Choroid plexus epithelial cell (primary cell): ENCODE data around the gene TBCEL.
A peak's percentile ranks its signal among the peaks of the same experiment; 100 is the strongest.

Experiments
- DNase-seq: peaks from one replicate; pipeline ENCODE4 v3.0.0-alpha.2; 2010; ENCODE audit warnings: low read depth
- H3K4me3 ChIP-seq: 2 replicates; pipeline ENCODE4 v1.5.1; 2011; ENCODE audit warnings: low read depth, mild to moderate bottlenecking, control low read depth, low read length, moderate library complexity
- TF ChIP-seq, protein P1 (sequence below): conservative IDR thresholded peaks from 2 replicates; pipeline ENCODE4 v1.5.1; 2011; ENCODE audit warnings: low read depth, mild to moderate bottlenecking, control low read depth, inconsistent platforms, low read length, moderate library complexity

The TBCEL gene

DNA sequence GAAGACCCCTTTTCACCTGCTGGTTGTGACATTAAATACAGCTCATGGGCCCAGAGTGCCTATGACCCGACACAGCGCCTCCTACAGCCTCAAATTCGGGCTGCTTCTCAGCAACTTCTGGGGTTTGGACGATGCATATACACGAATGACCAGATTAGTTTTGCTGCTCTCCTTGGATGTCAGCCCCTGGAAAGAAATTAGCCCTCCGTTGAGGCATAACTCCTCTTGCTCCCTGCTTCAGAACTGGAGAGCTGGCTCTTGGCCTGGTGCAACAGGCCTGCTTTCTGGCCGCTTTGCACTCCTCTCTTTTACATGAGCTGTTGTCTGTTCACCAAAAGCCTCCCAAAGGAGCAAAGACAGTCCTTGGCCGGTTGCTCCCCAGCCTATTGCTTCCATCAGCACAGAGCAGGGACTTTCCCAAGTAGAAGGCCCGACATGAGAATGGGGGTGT lies 80.4 kb downstream of the TBCEL start:
- TF ChIP-seq, protein P1, sequence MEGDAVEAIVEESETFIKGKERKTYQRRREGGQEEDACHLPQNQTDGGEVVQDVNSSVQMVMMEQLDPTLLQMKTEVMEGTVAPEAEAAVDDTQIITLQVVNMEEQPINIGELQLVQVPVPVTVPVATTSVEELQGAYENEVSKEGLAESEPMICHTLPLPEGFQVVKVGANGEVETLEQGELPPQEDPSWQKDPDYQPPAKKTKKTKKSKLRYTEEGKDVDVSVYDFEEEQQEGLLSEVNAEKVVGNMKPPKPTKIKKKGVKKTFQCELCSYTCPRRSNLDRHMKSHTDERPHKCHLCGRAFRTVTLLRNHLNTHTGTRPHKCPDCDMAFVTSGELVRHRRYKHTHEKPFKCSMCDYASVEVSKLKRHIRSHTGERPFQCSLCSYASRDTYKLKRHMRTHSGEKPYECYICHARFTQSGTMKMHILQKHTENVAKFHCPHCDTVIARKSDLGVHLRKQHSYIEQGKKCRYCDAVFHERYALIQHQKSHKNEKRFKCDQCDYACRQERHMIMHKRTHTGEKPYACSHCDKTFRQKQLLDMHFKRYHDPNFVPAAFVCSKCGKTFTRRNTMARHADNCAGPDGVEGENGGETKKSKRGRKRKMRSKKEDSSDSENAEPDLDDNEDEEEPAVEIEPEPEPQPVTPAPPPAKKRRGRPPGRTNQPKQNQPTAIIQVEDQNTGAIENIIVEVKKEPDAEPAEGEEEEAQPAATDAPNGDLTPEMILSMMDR, result peak; percentile 18
- DNase-seq, result no peak
- H3K4me3 ChIP-seq, result no peak overlapping the region

DNA sequence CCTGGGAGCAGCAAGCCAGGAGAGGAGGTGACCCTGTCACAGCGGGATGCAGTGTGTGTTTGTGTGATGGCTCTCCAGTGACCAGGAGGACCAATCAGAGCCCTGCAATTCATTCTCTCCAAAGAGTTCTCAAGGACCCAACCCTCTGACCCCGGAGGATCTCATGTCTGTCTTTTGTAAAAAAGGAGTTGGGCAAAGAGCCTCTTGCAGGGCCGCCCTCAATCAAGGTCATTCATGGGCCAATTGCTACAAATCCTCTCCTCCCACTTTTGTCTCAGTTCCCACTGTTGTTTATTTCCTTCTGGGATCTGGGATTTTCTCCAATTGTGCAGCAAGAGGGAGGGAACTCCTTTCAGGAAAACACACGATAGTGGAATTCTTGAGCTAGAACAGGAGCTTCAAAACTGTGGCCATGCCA lies 81.2 kb downstream of the TBCEL start:
- H3K4me3 ChIP-seq, result no peak overlapping the region
- DNase-seq, result no peak
- TF ChIP-seq, protein P1, result no peak

DNA sequence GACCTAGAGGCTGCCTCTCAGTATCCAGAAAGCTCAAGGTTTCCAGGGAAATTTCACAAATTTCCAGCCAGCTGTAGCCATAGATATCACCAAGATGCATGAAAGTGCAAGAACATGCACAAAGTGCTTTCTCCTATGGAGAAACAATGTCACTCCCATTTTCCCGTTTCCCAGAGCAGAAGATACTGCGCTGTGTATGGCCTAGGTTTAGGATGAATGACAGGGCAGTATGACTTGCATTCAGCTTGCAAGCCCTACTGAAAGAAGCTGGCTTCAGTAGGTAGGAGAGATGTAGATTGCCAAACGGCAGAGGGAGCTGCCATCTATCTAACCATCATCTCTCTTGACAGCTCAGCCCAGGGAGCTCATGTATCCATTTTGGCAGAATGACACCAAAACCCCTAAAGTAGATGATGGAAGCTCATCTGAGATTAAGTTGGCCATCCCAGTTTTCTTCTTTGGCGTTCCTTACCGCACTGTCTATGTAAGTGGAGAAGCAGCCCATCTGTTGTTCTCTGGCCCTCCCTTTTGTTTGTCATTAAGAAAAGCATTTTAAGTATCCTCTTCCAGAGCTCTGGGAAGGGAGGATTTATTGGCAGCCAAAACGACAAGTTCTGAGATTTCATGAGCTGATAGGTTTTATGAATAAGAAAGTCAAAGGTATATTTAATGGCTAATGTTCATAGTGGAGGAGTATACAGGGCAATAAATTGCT lies 81.7 kb downstream of the TBCEL start:
- TF ChIP-seq, protein P1, result no peak
- H3K4me3 ChIP-seq, result no peak overlapping the region
- no peak for DNase-seq

DNA sequence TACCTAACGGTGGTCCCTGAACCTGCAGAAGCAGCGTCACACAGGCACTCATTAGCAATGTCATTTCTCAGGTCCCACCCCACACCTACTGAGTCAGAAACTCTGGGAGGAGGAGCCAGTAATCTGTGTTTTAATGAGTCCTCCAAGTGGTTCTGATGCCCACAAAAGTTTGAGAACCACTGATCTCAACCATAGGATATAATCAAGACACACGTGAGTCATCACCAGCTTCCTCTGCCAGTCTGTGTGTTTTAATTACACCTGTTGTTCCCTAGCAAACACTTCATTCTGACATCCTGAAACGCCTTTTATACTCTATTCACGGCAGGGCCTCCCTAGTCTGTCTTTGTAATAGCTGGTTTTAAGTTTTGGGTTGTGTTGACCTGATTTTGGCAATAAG lies 82.9 kb downstream of the TBCEL start:
- no peak for DNase-seq
- TF ChIP-seq, protein P1, result no peak
- H3K4me3 ChIP-seq, result no peak overlapping the region

DNA sequence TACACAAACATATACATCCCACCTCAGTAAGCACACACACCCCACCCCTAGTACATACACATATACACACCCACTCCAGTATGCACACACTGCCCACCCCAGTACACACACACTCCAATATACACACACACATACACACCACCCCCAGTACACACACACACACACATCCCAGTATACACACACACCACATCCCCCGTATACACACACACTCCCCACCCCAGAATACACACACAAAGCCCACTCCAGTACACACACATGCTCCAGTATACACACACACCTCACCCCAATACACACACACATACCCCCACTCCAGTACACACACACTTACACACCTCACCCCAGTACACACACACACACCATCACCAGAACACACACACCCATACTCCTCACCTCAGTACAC lies 84.5 kb downstream of the TBCEL start:
- DNase-seq, result no peak
- TF ChIP-seq, protein P1, result no peak
- H3K4me3 ChIP-seq, result no peak overlapping the region

DNA sequence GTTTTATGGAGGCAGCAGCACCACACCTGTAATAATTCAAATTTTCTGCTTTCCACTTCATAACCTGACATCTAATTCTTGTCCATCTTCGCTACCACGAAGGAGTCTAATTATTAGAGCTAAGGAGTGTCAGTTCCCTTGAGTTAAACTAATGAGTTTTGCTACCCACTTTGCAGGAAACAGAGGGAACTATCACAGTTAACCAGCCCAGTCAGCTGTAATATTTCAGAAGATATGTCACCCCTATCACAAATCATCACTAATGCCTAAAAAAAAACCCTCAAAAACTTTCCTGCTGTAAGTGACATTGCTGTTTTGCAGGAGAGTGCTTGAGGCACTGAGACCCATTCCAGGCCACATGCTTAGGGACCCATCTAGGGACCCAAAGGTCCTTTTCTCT lies 85.6 kb downstream of the TBCEL start:
- no peak overlapping the region for H3K4me3 ChIP-seq
- DNase-seq, result no peak
- TF ChIP-seq, protein P1, result no peak
